Gastrocnemius medialis (tissue), 4 donors: Measurements from ENCODE around the gene PTPN23. TPM values are rescaled to one million over a fixed set of nuclear protein-coding genes. Genes with fewer than 3 reads are reported as not detected.

Source experiments
- ATAC-seq, 2 donors: fragments of 150-250 bp; one replicate each; pipeline ENCODE4 v1.9.1; 2016
- DNase-seq, 2 donors: peaks; one replicate each; pipeline ENCODE4 v3.0.0-alpha.2; 2019
- H3K27ac ChIP-seq, 4 donors: fragments of 200-600 bp; sonication (generic); 1 replicate in 1 of 4; 2 replicates in 3 of 4; pipeline ENCODE4 v1.5.1; 2016 to 2018; ENCODE audit warnings: mild to moderate bottlenecking in 2 of 4, moderate library complexity in 1 of 4
- H3K27me3 ChIP-seq, 3 donors: fragments of 200-600 bp; sonication (generic) in 2 of 3; 1 replicate in 1 of 3; 2 replicates in 2 of 3; pipeline versions ENCODE4 v1.5.1 to v1.6.0; 2016 to 2019; ENCODE audit warnings: mild to moderate bottlenecking in 1 of 3, moderate library complexity in 1 of 3
- H3K36me3 ChIP-seq, 2 donors: fragments of 200-600 bp; sonication (generic) in 1 of 2; one replicate each; pipeline ENCODE4 v1.5.1; 2017 to 2018
- H3K4me1 ChIP-seq, 2 donors: fragments of 200-600 bp; sonication (generic) in 1 of 2; one replicate each; pipeline ENCODE4 v1.5.1; 2016 to 2017; ENCODE audit warnings: mild to moderate bottlenecking in 2 of 2
- H3K4me3 ChIP-seq, 4 donors: fragments of 200-600 bp; sonication (generic) in 3 of 4; 1 replicate in 1 of 4; 2 replicates in 3 of 4; pipeline ENCODE4 v1.5.1; 2016 to 2019; ENCODE audit warnings: mild to moderate bottlenecking in 2 of 4
- H3K9me3 ChIP-seq, 3 donors: fragments of 200-600 bp; sonication (generic) in 2 of 3; 1 replicate in 1 of 3; 2 replicates in 2 of 3; pipeline ENCODE4 v1.5.1; 2016 to 2019
- POLR2A ChIP-seq, 2 donors: fragments of 450-650 bp; IDR thresholded peaks; one replicate each; pipeline ENCODE4 v1.6.1; 2017; ENCODE audit warnings: antibody characterized with exemption in 2 of 2, mild to moderate bottlenecking in 2 of 2, moderate library complexity in 2 of 2
- in situ Hi-C, 4 donors: fragments of 200-750 bp; cut with MboI; loops; one replicate each; pipeline versions ENCODE4 v1.15.0 to v1.8.0; 2017; ENCODE audit warnings: low sequenced_read_pairs in 4 of 4
- intact Hi-C: fragments of 100-400 bp; cut with DNase I; formaldehyde crosslinking; loops from one replicate; pipeline ENCODE4 v1.15.1; 2023; ENCODE audit warnings: low total_unique reads
- total RNA-seq, 4 donors: library from RNA; depleted of rRNA; stranded (reverse); fragments of >200 nt; gene quantifications; one replicate each; pipeline versions ENCODE4 v1.1.0 to v1.2.3, GENCODE V29; 2016
- TF ChIP-seq, protein P1 (sequence below), 5 experiments: fragments of 450-650 bp in 3 of 5; fragments of 200-600 bp in 2 of 5; sonication (generic) in 2 of 5; IDR thresholded peaks in 4 of 5; conservative IDR thresholded peaks in 1 of 5; 1 replicate in 4 of 5; 2 replicates in 1 of 5; pipeline ENCODE4 v1.5.1; 2016 to 2019; ENCODE audit warnings: antibody characterized with exemption in 5 of 5, mild to moderate bottlenecking in 3 of 5, moderate library complexity in 3 of 5

Gene PTPN23
- total RNA-seq, 4 donors from 2014 or later = 10.5 to 37.3 (median 23.7) TPM

DNA sequence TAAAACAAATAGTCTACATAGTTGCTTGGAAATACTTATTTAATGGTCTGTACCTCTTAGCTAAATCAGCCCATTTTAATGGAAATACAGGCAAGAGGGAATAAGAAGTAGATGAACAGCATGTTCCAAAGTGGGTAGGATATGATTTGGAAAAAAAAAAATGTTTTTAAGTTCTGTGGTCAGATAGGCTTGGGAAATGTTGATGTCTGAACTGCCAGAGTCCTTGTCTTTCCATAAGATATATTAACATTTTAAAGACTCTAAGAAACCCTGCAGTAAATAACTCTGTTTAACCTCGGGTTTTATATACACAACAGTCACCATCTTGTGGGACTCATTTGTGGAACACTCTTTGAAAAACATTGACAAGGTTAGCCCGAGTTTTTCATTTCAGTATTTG lies 40.0 kb upstream of the PTPN23 start:
- Histone ChIP-seq H3K27me3 (no peaks in the 10 kb centered on the region), H3K27ac (no peak overlapping the region), H3K4me3 (no peak overlapping the region), H3K9me3 (no peaks in the 10 kb centered on the region), H3K36me3 (peaks cover 0 to 79% of the 10 kb centered on the region in 2 donors), H3K4me1 (no peaks in the 10 kb centered on the region)
- in situ Hi-C loops = loop anchor here in 2 of 4 donors (25.0 kb wide), 1 partner anchor 629 kb away; the partner anchor contains the start of genes PRSS50 (in 2 of the 2) and TMIE (in 2 of the 2)
- no peak for TF ChIP-seq POLR2A (IDR thresholded peaks at IDR 0.05)
- TF ChIP-seq, protein P1, sequence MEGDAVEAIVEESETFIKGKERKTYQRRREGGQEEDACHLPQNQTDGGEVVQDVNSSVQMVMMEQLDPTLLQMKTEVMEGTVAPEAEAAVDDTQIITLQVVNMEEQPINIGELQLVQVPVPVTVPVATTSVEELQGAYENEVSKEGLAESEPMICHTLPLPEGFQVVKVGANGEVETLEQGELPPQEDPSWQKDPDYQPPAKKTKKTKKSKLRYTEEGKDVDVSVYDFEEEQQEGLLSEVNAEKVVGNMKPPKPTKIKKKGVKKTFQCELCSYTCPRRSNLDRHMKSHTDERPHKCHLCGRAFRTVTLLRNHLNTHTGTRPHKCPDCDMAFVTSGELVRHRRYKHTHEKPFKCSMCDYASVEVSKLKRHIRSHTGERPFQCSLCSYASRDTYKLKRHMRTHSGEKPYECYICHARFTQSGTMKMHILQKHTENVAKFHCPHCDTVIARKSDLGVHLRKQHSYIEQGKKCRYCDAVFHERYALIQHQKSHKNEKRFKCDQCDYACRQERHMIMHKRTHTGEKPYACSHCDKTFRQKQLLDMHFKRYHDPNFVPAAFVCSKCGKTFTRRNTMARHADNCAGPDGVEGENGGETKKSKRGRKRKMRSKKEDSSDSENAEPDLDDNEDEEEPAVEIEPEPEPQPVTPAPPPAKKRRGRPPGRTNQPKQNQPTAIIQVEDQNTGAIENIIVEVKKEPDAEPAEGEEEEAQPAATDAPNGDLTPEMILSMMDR (IDR thresholded peaks at IDR 0.05 in 4 of 5, conservative IDR thresholded peaks at IDR 0.05 in 1 of 5) = no peak
- intact Hi-C loops = no loop called here
- ATAC-seq = no peak
- no peak for DNase-seq

DNA sequence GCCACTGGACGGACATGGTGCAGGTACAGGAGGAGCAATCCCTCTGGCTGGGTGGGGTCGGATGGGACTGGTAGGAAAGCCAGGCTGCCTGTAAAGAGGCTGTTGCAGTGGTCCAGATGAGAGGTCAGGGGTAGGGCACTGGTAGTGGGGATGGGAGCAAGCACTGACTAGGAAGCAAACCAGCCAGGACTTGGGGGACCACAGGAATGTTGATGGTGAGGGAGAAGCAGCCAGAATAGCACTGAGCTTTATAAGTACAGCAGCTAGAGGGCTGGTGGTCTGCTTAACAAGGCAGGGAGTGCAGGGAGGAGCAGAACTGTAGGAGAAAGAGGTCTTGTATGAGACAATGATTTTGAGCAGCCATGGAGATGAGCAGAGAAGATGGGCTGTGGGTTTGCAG lies 38.7 kb upstream of the PTPN23 start:
- Histone ChIP-seq H3K4me3 (no peak overlapping the region), H3K36me3 (peaks cover 0 to 66% of the 10 kb centered on the region in 2 donors), H3K4me1 (no peaks in the 10 kb centered on the region), H3K27me3 (no peaks in the 10 kb centered on the region), H3K9me3 (no peaks in the 10 kb centered on the region), H3K27ac (no peak overlapping the region)
- ATAC-seq = no peak
- intact Hi-C loops = no loop called here
- in situ Hi-C loops = loop anchor here in 2 of 4 donors (25.0 kb wide), 1 partner anchor 630 kb away; the partner anchor contains the start of genes PRSS50 (in 2 of the 2) and TMIE (in 2 of the 2)
- TF ChIP-seq, protein P1 (IDR thresholded peaks at IDR 0.05 in 4 of 5, conservative IDR thresholded peaks at IDR 0.05 in 1 of 5) = no peak
- TF ChIP-seq POLR2A (IDR thresholded peaks at IDR 0.05) = no peak
- DNase-seq = no peak

DNA sequence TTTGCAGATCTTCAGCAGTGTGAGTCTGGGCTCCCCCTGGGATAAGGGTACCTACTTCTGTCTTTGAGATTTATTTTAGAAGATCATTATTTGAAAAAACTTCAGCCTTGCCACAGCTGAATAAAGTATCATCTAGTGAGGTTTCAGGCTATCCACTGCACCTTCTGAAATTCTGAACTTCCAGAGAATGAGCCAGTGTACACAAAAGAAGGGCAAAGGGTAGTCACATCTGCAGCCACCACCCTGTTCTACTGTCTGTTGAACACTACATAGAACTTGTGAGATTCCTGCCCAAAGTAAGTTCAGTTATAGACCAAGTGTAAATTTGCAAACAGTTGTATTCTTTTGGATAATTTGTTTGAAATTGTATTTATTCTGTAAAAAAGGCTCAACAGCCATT lies 38.0 kb upstream of the PTPN23 start:
- H3K36me3 ChIP-seq = peaks cover 0 to 59% of the 10 kb centered on the region in 2 donors
- no peak overlapping the region for H3K27ac ChIP-seq
- H3K27me3 ChIP-seq = no peaks in the 10 kb centered on the region
- TF ChIP-seq POLR2A (IDR thresholded peaks at IDR 0.05) = no peak
- TF ChIP-seq, protein P1 (IDR thresholded peaks at IDR 0.05 in 4 of 5, conservative IDR thresholded peaks at IDR 0.05 in 1 of 5) = no peak
- DNase-seq = no peak
- no peaks in the 10 kb centered on the region for H3K9me3 ChIP-seq
- intact Hi-C loops (no loop called here), in situ Hi-C loops (loop anchor here in 2 of 4 donors (25.0 kb wide), 1 partner anchor 631 kb away; the partner anchor contains the start of genes PRSS50 (in 2 of the 2) and TMIE (in 2 of the 2))
- H3K4me1 ChIP-seq = no peaks in the 10 kb centered on the region
- no peak for ATAC-seq
- H3K4me3 ChIP-seq = no peak overlapping the region

DNA sequence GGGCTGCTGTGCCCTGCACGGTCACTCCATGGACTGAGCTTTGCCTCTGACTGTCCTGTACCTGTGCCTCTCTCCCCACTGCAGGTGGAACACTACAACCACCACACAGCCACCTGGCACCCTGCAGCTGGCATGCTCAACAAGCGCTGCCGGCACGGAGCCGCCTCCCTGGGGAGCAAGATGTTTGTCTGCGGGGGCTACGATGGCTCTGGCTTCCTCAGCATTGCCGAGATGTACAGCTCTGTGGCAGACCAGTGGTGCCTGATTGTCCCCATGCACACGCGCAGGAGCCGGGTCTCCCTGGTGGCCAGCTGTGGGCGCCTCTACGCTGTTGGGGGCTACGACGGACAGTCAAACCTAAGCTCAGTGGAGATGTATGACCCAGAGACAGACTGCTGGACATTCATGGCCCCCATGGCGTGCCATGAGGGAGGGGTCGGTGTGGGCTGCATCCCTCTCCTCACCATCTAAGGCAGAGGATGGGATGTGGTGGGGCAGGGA lies 37.3 kb upstream of the PTPN23 start:
- ATAC-seq (no peak), DNase-seq (no peak)
- Histone ChIP-seq H3K36me3 (peaks cover 0 to 53% of the 10 kb centered on the region in 2 donors), H3K27me3 (no peaks in the 10 kb centered on the region), H3K27ac (no peak overlapping the region), H3K4me3 (no peak overlapping the region), H3K9me3 (no peaks in the 10 kb centered on the region), H3K4me1 (no peaks in the 10 kb centered on the region)
- in situ Hi-C loops (loop anchor here in 2 of 4 donors (25.0 kb wide), 1 partner anchor 631 kb away; the partner anchor contains the start of genes PRSS50 (in 2 of the 2) and TMIE (in 2 of the 2)), intact Hi-C loops (no loop called here)
- no peak for TF ChIP-seq POLR2A (IDR thresholded peaks at IDR 0.05)
- TF ChIP-seq, protein P1 (IDR thresholded peaks at IDR 0.05 in 4 of 5, conservative IDR thresholded peaks at IDR 0.05 in 1 of 5) = no peak
